DND-41 (cell line): ENCODE results near the gene SIX3.

Source experiments
- ATAC-seq: fragments of 200-7000 bp; cut with Tn5 transposase; 3 replicates; pipeline ENCODE4 v1.9.1; 2021; ENCODE audit warnings: low read depth; ENCODE audit not compliant: insufficient read depth
- DNase-seq: peaks from one replicate; pipeline ENCODE4 v3.0.0-alpha.2; 2020
- H2AFZ ChIP-seq: 2 replicates; pipeline ENCODE4 v1.6.0; 2012; ENCODE audit warnings: low read depth, low read length
- H3K27ac ChIP-seq: 2 replicates; pipeline ENCODE4 v1.5.1; 2012; ENCODE audit warnings: low read length, inconsistent platforms
- H3K27me3 ChIP-seq: fragments of 200-600 bp; sonication (generic); 2 replicates; pipeline ENCODE4 v1.6.0; 2012; ENCODE audit warnings: low read length, mild to moderate bottlenecking, inconsistent platforms; ENCODE audit not compliant: insufficient read depth, poor library complexity
- H3K36me3 ChIP-seq: 2 replicates; pipeline ENCODE4 v1.5.1; 2012; ENCODE audit warnings: low read length, inconsistent platforms; ENCODE audit not compliant: insufficient read depth
- H3K4me1 ChIP-seq: 2 replicates; pipeline ENCODE4 v1.5.1; 2012; ENCODE audit warnings: mild to moderate bottlenecking, low read length; ENCODE audit not compliant: insufficient read depth
- H3K4me2 ChIP-seq: 2 replicates; pipeline ENCODE4 v1.6.0; 2012; ENCODE audit warnings: mild to moderate bottlenecking, moderate library complexity, low read length, inconsistent platforms; ENCODE audit not compliant: insufficient read depth
- H3K4me3 ChIP-seq, 2 experiments: fragments of 200-600 bp in 1 of 2; shearing (Covaris generic) in 1 of 2; 2 replicates each; pipeline ENCODE4 v1.5.1; 2012 to 2016; ENCODE audit warnings: inconsistent platforms in 2 of 2, low read length in 2 of 2, mild to moderate bottlenecking in 2 of 2, low read depth in 1 of 2, moderate library complexity in 1 of 2
- H3K79me2 ChIP-seq: 2 replicates; pipeline ENCODE4 v1.6.0; 2012; ENCODE audit warnings: low read length, inconsistent platforms; ENCODE audit not compliant: insufficient read depth
- H3K9ac ChIP-seq: 2 replicates; pipeline ENCODE4 v1.6.0; 2012; ENCODE audit warnings: low read depth, mild to moderate bottlenecking, inconsistent platforms, low read length, moderate library complexity
- H3K9me3 ChIP-seq: 2 replicates; pipeline ENCODE4 v1.5.1; 2012; ENCODE audit warnings: low read length, moderate library complexity, mild to moderate bottlenecking, inconsistent platforms; ENCODE audit not compliant: insufficient read depth, severe bottlenecking
- H4K20me1 ChIP-seq: 2 replicates; pipeline ENCODE4 v1.6.0; 2012; ENCODE audit warnings: low read length; ENCODE audit not compliant: insufficient read depth
- EZH2 ChIP-seq: IDR thresholded peaks from 3 replicates; pipeline ENCODE4 v1.6.1; 2012; ENCODE audit warnings: borderline replicate concordance, low read depth, mild to moderate bottlenecking, moderate library complexity, low read length, inconsistent platforms; ENCODE audit not compliant: severe bottlenecking
- TF ChIP-seq, protein P1 (sequence below): IDR thresholded peaks from 2 replicates; pipeline ENCODE4 v1.5.1; 2012; ENCODE audit warnings: borderline replicate concordance, low read length, moderate library complexity, mild to moderate bottlenecking; ENCODE audit not compliant: poor library complexity, severe bottlenecking; ENCODE audit errors: extremely low read depth

The SIX3 gene

DNA sequence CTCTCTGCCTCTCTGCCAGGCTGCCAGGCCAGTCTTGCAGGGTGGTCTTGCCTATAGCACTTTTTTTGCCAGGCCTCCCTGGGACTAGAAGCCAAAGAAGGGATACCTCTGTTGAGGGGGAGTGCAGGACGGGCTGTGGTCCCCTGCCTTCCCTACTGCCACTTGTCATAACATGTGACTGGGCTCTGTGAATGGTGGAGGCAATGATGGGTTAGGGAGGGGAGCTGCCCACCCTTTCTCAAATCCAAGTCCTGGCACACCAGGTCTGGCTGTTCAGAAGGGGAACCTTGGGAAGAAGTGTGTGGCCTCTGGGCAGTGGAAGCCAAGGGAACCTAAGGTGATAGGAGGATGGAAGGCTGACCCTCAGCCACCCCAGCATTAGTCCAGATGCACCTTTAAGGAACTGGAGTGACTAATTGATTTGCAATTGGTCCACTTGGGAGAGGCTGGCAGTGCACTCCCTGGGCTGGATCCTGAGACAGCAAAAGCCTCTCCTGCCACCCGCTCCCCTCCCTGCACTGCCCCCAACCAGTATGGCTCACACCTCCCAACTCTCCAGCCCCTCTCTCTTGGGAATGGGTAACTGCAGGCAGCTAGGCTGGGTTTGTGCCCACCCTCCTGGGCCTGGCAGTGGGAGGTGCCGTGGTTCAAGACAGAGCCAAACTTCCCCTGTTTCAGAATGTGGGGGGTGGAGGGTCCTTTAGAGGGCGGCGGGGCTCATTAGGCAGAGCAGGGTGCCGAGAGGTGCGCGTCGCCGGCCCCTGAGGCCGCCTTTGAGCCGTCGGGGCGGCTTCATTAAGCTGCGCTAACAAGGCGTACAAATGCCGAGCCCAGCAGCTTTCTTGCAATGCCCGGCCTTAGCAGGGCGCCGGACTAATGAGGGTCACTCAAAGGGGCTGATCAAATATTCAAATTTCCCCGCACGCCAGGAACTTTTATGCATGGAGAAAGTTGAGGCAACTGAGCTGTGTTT is 4.5 kb upstream of the SIX3 start:
- DNase-seq (no peak), ATAC-seq (no peak)
- H2AFZ ChIP-seq, result no peak overlapping the region
- no peaks in the 10 kb centered on the region for H4K20me1 ChIP-seq
- TF ChIP-seq EZH2, result no peak
- TF ChIP-seq, protein P1, sequence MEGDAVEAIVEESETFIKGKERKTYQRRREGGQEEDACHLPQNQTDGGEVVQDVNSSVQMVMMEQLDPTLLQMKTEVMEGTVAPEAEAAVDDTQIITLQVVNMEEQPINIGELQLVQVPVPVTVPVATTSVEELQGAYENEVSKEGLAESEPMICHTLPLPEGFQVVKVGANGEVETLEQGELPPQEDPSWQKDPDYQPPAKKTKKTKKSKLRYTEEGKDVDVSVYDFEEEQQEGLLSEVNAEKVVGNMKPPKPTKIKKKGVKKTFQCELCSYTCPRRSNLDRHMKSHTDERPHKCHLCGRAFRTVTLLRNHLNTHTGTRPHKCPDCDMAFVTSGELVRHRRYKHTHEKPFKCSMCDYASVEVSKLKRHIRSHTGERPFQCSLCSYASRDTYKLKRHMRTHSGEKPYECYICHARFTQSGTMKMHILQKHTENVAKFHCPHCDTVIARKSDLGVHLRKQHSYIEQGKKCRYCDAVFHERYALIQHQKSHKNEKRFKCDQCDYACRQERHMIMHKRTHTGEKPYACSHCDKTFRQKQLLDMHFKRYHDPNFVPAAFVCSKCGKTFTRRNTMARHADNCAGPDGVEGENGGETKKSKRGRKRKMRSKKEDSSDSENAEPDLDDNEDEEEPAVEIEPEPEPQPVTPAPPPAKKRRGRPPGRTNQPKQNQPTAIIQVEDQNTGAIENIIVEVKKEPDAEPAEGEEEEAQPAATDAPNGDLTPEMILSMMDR, result no peak
- H3K9me3 ChIP-seq, result no peaks in the 10 kb centered on the region
- H3K27me3 ChIP-seq, result peaks cover 6% of the 10 kb centered on the region
- H3K4me1 ChIP-seq, result no peaks in the 10 kb centered on the region
- H3K27ac ChIP-seq, result no peak overlapping the region
- no peak overlapping the region for H3K4me2 ChIP-seq
- no peak overlapping the region for H3K4me3 ChIP-seq
- no peaks in the 10 kb centered on the region for H3K36me3 ChIP-seq
- no peak overlapping the region for H3K9ac ChIP-seq
- no peaks in the 10 kb centered on the region for H3K79me2 ChIP-seq

DNA sequence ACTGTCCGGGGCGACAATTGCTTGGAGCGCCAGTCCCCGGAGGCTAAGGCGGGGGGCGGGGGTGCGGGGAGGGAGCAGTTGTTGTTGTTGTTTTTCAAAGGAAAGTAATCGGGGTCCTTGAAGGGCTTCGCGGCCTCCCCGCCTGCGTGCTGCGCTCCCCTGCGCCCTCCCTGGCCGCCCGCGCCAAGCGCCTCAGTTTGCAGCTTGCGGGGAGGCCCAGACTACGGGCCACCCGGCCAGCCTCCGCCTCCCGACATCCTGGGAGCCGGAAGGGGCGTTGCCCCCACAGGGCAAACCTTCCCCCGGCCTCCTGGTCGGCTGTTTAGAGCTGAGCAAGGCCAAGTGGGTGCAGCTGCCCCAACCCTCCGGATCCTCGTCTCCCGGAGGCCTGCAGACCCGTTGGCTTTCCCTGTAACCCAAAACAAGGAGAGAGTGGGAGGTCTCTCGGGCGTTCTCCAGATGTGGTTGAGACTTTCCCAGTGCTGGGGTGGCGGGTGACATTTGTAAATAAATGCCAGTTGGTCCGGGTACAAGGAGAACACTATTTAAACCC is 3.7 kb upstream of the SIX3 start:
- Histone ChIP-seq H3K79me2 (no peaks in the 10 kb centered on the region), H3K4me2 (no peak overlapping the region), H2AFZ (no peak overlapping the region), H3K27ac (no peak overlapping the region), H4K20me1 (no peaks in the 10 kb centered on the region), H3K9ac (no peak overlapping the region), H3K36me3 (no peaks in the 10 kb centered on the region), H3K9me3 (no peaks in the 10 kb centered on the region), H3K27me3 (peaks cover 6% of the 10 kb centered on the region), H3K4me1 (no peaks in the 10 kb centered on the region), H3K4me3 (no peak overlapping the region)
- ATAC-seq (no peak), DNase-seq (no peak)
- TF ChIP-seq, protein P1, result no peak
- no peak for TF ChIP-seq EZH2

DNA sequence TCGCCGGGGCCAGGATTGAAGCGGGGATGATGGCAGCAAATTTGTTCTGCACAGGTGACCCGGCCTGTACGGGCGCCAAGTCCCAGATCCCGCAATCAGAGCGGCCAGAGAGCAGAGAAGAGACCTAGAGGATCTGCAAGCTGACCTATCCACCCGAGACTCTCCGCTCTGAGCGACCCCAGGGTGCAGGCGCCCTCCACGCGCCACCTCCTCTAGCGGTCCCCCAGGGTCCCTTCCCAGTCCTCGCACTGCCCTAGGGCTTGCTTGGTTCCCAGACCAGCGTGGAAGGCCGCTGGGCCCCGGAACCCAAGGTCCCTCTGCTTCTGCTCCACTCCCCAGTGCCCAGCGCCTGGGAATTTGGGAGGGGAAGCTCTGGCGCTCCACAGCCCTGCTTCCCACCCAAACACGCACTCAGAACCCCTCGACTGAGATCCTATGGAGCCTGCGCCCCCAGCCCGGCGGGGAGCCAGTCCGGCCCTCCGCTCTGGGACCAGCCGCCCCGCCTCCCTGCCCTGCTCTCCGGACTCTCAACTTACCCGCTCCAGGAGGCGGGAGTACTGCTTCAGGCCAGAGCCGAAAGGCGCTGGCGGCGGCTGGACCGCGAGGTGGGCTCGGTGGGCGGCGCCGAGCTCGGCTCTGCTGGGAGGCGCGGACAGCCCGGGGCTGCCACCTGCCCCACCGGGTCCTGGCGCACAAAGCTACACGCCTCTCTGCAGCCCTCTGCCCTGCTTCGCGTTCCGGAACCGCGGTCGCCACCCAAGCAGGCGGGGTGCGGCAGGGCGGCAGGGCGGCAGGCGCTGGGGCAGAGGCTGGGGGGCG is 3.0 kb upstream of the SIX3 start:
- no peak overlapping the region for H3K27ac ChIP-seq
- ATAC-seq, result no peak
- H3K4me2 ChIP-seq, result no peak overlapping the region
- H3K9ac ChIP-seq, result no peak overlapping the region
- no peaks in the 10 kb centered on the region for H4K20me1 ChIP-seq
- H3K36me3 ChIP-seq, result no peaks in the 10 kb centered on the region
- TF ChIP-seq, protein P1, result no peak
- no peak for TF ChIP-seq EZH2
- no peaks in the 10 kb centered on the region for H3K79me2 ChIP-seq
- DNase-seq, result no peak
- no peak overlapping the region for H2AFZ ChIP-seq
- H3K4me1 ChIP-seq, result no peaks in the 10 kb centered on the region
- H3K27me3 ChIP-seq, result peaks cover 6% of the 10 kb centered on the region
- H3K9me3 ChIP-seq, result no peaks in the 10 kb centered on the region
- H3K4me3 ChIP-seq, result no peak overlapping the region
